Small intestine (tissue), 7 donors: ENCODE data around the gene RAB19. TPM values are rescaled to one million over a fixed set of nuclear protein-coding genes. Genes with fewer than 3 reads are reported as not detected.

Experiments used
- DNase-seq, 2 donors: peaks; one replicate each; pipeline versions ENCODE4 v3.0.0 to v3.0.0-alpha.2; 2013
- FAIRE-seq: peaks from 2 replicates; lab custom pipeline; 2012; peaks lifted over from hg19 to GRCh38; lab: Jason Lieb, UNC
- H3K27ac ChIP-seq, 3 donors: one replicate each; pipeline ENCODE4 v1.5.1; 2013; ENCODE audit warnings: low read length in 2 of 3, mild to moderate bottlenecking in 2 of 3, control low read depth in 1 of 3, inconsistent platforms in 1 of 3, low read depth in 1 of 3, moderate library complexity in 1 of 3
- H3K27me3 ChIP-seq, 3 donors: one replicate each; pipeline ENCODE4 v1.6.1; 2013; ENCODE audit warnings: low read length in 3 of 3, inconsistent platforms in 1 of 3; ENCODE audit not compliant: control insufficient read depth in 3 of 3, insufficient read depth in 3 of 3
- H3K36me3 ChIP-seq, 3 donors: one replicate each; pipeline ENCODE4 v1.6.1; 2013; ENCODE audit warnings: low read length in 3 of 3, inconsistent platforms in 1 of 3, low read depth in 1 of 3, mild to moderate bottlenecking in 1 of 3, moderate library complexity in 1 of 3; ENCODE audit not compliant: control insufficient read depth in 3 of 3, insufficient read depth in 2 of 3
- H3K4me1 ChIP-seq, 3 donors: one replicate each; pipeline ENCODE4 v1.6.1; 2013; ENCODE audit warnings: low read length in 2 of 3, inconsistent platforms in 1 of 3, low read depth in 1 of 3, mild to moderate bottlenecking in 1 of 3, moderate library complexity in 1 of 3; ENCODE audit not compliant: control insufficient read depth in 3 of 3, insufficient read depth in 2 of 3
- H3K4me3 ChIP-seq, 3 donors: one replicate each; pipeline ENCODE4 v1.5.1; 2013; ENCODE audit warnings: low read length in 3 of 3, control low read depth in 1 of 3, inconsistent platforms in 1 of 3, low read depth in 1 of 3, mild to moderate bottlenecking in 1 of 3, moderate library complexity in 1 of 3
- H3K9me3 ChIP-seq, 2 donors: one replicate each; pipeline ENCODE4 v1.6.1; 2013; ENCODE audit warnings: low read depth in 1 of 2, low read length in 1 of 2; ENCODE audit not compliant: control insufficient read depth in 2 of 2, insufficient read depth in 1 of 2
- WGBS, 3 donors: extraction: QIAGEN DNeasy Blood & Tissue Kit; methylation state at CpG; one replicate each; pipeline ENCODE4 v1.1.7; 2013; 5-methylcytosine and 5-hydroxymethylcytosine counted together
- polyA plus RNA-seq, 4 donors: library from polyadenylated mRNA; stranded (reverse) in 3 of 4; unstranded in 1 of 4; fragments of 200-250 nt in 3 of 4; fragments of 120-200 nt in 1 of 4; gene quantifications; one replicate each; pipeline versions ENCODE4 v1.2.1 to v1.2.3, GENCODE V29; 2013
- donor health status: healthy with polysubstance abuse.
- donor health status: control.
- donor health status: control.
- donor health status: Bipolar disorder and iron deficiency.
- donor health status: healthy.

Gene RAB19
- polyA plus RNA-seq, 4 donors, result 1.6 to 4.9 (median 2.2) TPM; not detected in 1

DNA sequence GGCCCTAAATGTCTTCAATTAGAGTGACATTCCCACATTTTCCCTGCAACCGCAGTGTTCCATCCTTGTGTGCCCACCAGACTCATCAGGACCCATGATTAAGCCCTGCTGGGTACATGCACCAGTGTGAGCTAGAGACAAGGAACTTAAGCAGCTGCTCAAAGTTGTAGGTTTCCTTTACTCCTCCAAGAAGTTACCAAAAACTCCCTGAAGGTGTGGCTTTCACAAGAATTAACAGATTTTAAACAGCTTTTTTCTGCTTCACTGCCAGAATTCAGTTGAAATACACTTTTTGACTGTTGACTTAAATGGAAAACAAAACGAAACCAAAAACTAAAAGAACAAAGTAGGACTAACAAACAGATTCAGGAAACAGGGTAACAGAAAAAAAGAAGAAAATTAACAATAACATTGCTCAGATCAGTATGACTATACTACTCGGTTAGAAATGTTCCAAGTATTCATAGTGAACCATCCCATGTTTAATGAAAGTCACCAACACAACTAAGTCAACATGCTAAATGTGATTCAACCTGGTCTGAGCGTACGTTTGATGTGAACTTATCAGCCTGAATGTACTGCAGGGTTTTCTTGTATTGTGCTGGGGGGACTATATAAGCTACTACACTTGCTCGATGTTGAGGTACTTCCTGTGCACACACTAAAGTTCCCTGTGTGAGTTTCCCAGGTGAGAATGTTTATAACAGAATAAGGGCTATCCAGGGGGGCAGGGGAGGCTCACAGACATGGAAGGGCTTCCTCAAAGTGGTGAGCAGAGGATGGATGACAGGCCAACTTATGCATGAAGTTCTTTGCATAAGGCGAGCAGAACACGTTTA is 27.7 kb upstream of the RAB19 start:
- no peaks in the 10 kb centered on the region for H3K27me3 ChIP-seq
- FAIRE-seq (no peak), DNase-seq (no peak)
- no peaks in the 10 kb centered on the region for H3K4me1 ChIP-seq
- peaks cover 0 to 34% (median 4%) of the 10 kb centered on the region in 3 donors for H3K36me3 ChIP-seq
- peak overlapping the region in 1 of 3 donors; percentile 18 for H3K27ac ChIP-seq
- no peaks in the 10 kb centered on the region for H3K9me3 ChIP-seq
- 74 to 83% (median 77%) methylated on average over 8 of the region's 8 CpGs for WGBS, 3 donors
- no peak overlapping the region for H3K4me3 ChIP-seq

DNA sequence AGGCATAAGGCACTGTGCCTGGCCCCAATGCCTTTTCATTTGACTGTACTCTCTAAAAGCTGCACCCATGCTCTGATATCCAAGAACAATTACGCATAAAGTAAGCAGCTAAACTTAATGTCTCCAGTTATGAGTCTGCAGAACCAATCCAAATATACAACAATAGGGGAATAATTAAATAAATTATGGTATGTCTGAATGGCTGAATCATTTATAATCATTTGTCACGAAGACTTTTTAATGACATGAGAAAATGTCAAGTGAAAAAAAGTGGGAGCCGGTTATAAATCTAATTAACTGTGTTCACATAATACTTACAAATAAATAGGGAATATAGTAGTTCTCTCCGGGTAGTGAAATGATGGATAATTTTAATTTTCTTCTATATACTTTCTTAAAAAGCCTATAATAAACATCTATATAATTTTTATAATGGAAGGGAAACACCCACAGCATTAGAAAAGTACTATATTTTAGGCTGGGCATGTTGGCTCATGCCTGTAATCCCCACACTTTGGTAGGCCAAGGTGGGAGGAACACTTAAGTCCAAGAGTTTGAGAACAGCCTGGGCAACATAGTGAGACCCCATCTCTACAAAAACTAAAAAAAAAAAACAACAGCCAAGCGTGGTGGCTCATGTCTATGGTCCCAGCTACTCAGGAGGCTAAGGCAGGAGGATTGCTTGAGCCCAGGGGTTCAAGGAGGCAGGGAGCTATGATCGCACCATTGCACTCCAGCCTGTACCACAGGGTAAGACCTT is 19.7 kb upstream of the RAB19 start:
- FAIRE-seq (no peak), DNase-seq (no peak)
- H3K4me1 ChIP-seq, result no peaks in the 10 kb centered on the region
- no peaks in the 10 kb centered on the region for H3K27me3 ChIP-seq
- no peak overlapping the region for H3K27ac ChIP-seq
- H3K36me3 ChIP-seq, result peaks cover 3 to 26% (median 7%) of the 10 kb centered on the region in 3 donors
- H3K4me3 ChIP-seq, result no peak overlapping the region
- H3K9me3 ChIP-seq, result no peaks in the 10 kb centered on the region
- 96 to 98% (median 98%) methylated on average over 6 of the region's 6 CpGs for WGBS, 3 donors

DNA sequence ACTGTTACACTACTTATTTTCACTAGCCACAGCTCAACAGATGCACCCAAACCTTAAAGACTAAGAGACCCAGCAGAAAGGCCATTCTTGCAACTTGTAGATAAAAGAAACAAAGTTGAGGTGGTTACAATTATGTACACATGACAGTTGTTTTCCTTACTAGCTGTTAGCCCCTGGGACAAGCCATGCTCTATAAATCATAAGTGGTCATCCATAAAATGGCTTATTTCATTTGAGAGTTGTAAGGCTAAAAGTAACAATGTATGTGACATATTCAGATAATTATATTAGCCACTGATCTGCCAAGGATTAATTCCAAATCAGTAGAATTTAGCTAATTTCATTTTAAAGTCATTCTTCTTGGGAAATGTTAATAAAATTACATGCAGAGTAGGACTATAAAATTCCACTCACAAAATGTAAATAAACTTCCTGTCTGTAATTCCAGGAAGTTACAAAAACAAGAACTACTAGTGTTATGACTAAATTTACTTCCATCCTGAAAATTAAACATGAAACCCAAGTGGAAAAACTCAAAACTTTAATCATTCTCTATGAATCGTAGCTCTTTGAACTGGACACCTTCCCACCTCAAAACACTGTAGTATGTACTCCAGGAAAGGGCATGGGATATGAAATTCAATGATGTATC is 18.8 kb upstream of the RAB19 start:
- H3K4me3 ChIP-seq, result no peak overlapping the region
- H3K27ac ChIP-seq, result no peak overlapping the region
- FAIRE-seq, result no peak
- 51 to 81% (median 74%) methylated on average over 1 of the region's 1 CpG for whole genome bisulfite sequencing, 3 donors
- DNase-seq, result no peak
- H3K27me3 ChIP-seq, result no peaks in the 10 kb centered on the region
- no peaks in the 10 kb centered on the region for H3K4me1 ChIP-seq
- peaks cover 3 to 21% (median 4%) of the 10 kb centered on the region in 3 donors for H3K36me3 ChIP-seq
- no peaks in the 10 kb centered on the region for H3K9me3 ChIP-seq

DNA sequence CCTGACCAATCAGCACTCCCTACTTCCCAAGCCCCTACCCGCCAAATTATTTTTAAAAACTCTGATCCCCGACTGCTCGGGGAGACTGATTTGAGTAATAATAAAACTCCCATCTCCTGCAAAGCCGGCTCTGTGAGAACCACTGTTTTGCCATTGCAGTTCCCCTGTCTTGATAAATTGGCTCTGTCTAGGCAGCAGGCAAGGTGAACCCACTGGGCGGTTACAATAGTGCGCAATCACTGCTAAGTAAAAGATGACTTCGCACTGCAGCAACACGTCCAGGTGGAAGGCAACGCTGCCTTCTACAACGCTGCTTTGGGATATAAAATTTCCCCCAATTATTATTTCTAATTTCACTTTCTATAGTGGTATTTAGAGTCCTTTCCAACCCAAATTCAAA is 14.4 kb upstream of the RAB19 start:
- no peak for DNase-seq
- Histone ChIP-seq H3K4me3 (no peak overlapping the region), H3K36me3 (peaks cover 0 to 10% (median 0%) of the 10 kb centered on the region in 3 donors), H3K9me3 (no peaks in the 10 kb centered on the region), H3K27ac (no peak overlapping the region), H3K4me1 (no peaks in the 10 kb centered on the region), H3K27me3 (no peaks in the 10 kb centered on the region)
- 81 to 89% (median 81%) methylated on average over 10 of the region's 10 CpGs for WGBS, 3 donors
- FAIRE-seq, result no peak

DNA sequence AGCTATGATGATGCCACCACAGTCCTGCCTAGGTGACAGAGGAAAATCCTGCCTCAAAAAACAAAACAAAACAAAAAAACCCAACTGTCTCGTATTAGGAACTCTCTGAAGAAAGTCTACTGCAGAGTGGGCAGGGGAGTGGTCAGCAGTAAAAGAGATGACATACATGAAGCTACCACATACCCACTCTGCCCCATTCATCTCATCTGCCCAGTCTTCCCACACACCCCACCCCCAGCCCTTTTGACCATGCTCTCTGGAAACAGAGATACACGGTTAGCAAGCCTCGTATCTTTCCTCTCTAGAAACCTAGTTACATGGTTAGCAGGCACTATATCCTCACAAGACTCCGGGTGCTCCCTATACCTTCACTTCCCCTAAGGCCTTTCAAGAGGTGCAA is 13.8 kb upstream of the RAB19 start:
- DNase-seq (no peak), FAIRE-seq (no peak)
- Histone ChIP-seq H3K27ac (no peak overlapping the region), H3K36me3 (peaks cover 0 to 10% (median 0%) of the 10 kb centered on the region in 3 donors), H3K27me3 (no peaks in the 10 kb centered on the region), H3K4me3 (no peak overlapping the region), H3K4me1 (no peaks in the 10 kb centered on the region), H3K9me3 (no peaks in the 10 kb centered on the region)
- 73 to 90% (median 75%) methylated on average over 4 of the region's 4 CpGs for WGBS, 3 donors

DNA sequence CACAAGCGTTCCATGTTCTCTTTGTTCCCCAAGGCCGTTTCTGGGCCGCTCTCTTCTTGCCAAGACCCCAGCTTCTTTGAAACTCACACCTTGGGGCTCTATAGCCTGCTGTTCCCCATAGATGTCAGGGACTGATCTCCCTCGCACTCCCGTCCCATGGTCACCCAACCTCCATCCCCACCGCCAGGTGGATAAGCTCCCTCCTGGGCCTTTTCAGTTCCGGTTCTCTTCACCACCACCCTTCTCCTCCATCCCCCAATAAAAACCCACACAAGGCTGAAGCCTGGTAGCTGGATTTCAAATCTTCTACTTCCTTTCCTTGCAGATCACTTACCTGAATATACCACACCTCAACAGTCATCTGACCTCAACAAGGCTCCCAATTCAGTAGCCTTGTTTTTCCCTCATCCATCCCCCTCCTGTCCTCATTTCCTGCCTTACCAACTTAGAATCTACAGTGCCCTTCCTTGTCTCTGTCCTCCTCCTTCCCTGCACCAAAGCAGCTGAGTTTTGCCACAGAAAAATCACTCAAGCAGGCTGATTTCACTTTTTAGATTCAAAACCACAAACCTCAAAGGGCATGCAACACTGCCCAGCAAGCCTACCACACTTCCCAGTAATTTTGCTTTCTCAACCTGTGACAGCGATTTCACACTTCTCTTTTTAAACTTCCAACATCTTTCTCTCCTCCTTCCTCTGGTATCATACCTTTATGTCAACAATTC is 13.2 kb upstream of the RAB19 start:
- H3K27ac ChIP-seq, result no peak overlapping the region
- H3K27me3 ChIP-seq, result no peaks in the 10 kb centered on the region
- FAIRE-seq (no peak), DNase-seq (no peak)
- no peaks in the 10 kb centered on the region for H3K9me3 ChIP-seq
- 76 to 91% (median 90%) methylated on average over 8 of the region's 8 CpGs for WGBS, 3 donors
- H3K36me3 ChIP-seq, result peaks cover 0 to 10% (median 0%) of the 10 kb centered on the region in 3 donors
- H3K4me1 ChIP-seq, result no peaks in the 10 kb centered on the region
- H3K4me3 ChIP-seq, result no peak overlapping the region

DNA sequence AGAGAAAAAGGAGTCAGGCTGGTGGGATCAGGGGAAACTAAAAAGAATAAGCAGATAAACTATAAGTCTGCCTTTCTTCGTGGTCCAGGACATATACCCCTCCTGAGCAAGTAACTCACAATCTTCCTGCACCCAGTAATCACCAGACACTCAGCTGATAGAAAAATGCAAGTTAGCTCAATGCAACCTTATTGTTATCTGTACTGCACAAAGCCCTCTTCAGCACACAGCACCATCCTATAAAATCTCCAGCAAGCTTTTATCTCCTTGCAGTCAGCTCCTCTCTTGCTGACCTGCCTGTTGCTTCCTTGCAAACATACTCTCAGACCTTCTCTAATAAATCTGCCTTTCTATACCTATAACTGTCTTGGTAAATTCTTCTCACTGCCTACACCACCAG is 12.2 kb upstream of the RAB19 start:
- FAIRE-seq, result no peak
- H3K4me3 ChIP-seq, result no peak overlapping the region
- no peaks in the 10 kb centered on the region for H3K27me3 ChIP-seq
- H3K9me3 ChIP-seq, result no peaks in the 10 kb centered on the region
- no peak overlapping the region for H3K27ac ChIP-seq
- no peak for DNase-seq
- 72 to 83% (median 81%) methylated on average over 1 of the region's 1 CpG for WGBS, 3 donors
- H3K4me1 ChIP-seq, result no peaks in the 10 kb centered on the region
- H3K36me3 ChIP-seq, result peaks cover 0 to 6% (median 0%) of the 10 kb centered on the region in 3 donors
